ENCODE measurements around the gene H1-8.
"Not testable (repeated sequence)": the region's sequence is repeated elsewhere in the genome, so short reads cannot be mapped to it uniquely, and the experiment has no call there.

H1-8 gene

GRCh38 chr3:129536804-129537203 lies 6.2 kb upstream of the H1-8 start:
- TF ChIP-seq CTCF (IDR thresholded peaks at IDR 0.05; ENCODE audit: unreplicated experiment in 3 of 3): no peak
- Mint-ChIP-seq H3K27me3 (ENCODE audit: low read depth) (peaks cover 7% of the 10 kb centered on the region), H3K4me3 (no peak overlapping the region), H3K9me3 (no peaks in the 10 kb centered on the region), H3K36me3 (ENCODE audit: low read depth) (no peaks in the 10 kb centered on the region), H3K27ac (no peak overlapping the region), H3K4me1 (peaks cover 21% of the 10 kb centered on the region)

- TF ChIP-seq CTCF (IDR thresholded peaks at IDR 0.05; ENCODE audit: unreplicated experiment in 3 of 3): no peak
- Mint-ChIP-seq H3K4me1 (peaks cover 21% of the 10 kb centered on the region), H3K36me3 (ENCODE audit: low read depth) (no peaks in the 10 kb centered on the region), H3K4me3 (no peak overlapping the region), H3K27ac (peak overlapping the region; percentile 12 to 65 (median 26)), H3K27me3 (ENCODE audit: low read depth) (peaks cover 7% of the 10 kb centered on the region), H3K9me3 (no peaks in the 10 kb centered on the region)
These were observed 3.8 kb upstream of the H1-8 start for GRCh38 chr3:129539206-129539605.

GRCh38 chr3:129540776-129541516 lies 2.0 kb upstream of the H1-8 start:
- Mint-ChIP-seq H3K36me3 (ENCODE audit: low read depth) (no peaks in the 10 kb centered on the region), H3K4me1 (peaks cover 14% of the 10 kb centered on the region), H3K27me3 (ENCODE audit: low read depth) (peaks cover 4% of the 10 kb centered on the region), H3K4me3 (no peak overlapping the region), H3K9me3 (no peaks in the 10 kb centered on the region), H3K27ac (no peak overlapping the region)
- TF ChIP-seq CTCF (IDR thresholded peaks at IDR 0.05; ENCODE audit: unreplicated experiment in 3 of 3): no peak

- Mint-ChIP-seq H3K4me1 (peaks cover 14% of the 10 kb centered on the region), H3K27me3 (ENCODE audit: low read depth) (peaks cover 4% of the 10 kb centered on the region), H3K9me3 (no peaks in the 10 kb centered on the region), H3K36me3 (ENCODE audit: low read depth) (no peaks in the 10 kb centered on the region), H3K27ac (no peak overlapping the region), H3K4me3 (no peak overlapping the region)
- TF ChIP-seq CTCF (IDR thresholded peaks at IDR 0.05; ENCODE audit: unreplicated experiment in 3 of 3): no peak
These were observed 228 bp upstream of the H1-8 start for GRCh38 chr3:129542747-129543146.

DNA sequence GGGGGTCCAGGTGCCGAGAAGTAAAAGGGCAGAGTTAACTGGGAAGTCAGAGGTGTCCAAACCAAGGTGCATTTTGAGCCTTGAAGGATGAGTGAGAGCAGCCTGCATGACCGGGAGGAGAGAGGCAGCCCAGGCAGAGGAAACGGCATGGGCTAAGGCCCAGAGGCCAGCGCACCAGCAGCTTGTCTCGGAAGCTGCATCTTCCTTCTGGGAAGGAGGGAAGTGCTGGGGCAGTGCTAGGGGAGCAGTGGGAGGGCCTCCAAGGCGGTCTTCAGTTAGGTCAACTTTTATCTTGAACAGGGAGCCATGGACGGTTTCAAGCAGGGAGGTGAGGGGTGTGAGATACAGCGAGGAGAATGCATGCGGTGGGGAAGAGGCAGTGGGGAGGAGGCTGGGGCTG lies 1.0 kb downstream of the H1-8 start:
- Mint-ChIP-seq H3K27ac (no peak overlapping the region), H3K4me3 (no peak overlapping the region), H3K4me1 (peaks cover 12% of the 10 kb centered on the region), H3K36me3 (ENCODE audit: low read depth) (no peaks in the 10 kb centered on the region), H3K9me3 (no peaks in the 10 kb centered on the region), H3K27me3 (ENCODE audit: low read depth) (no peaks in the 10 kb centered on the region)
- TF ChIP-seq CTCF (IDR thresholded peaks at IDR 0.05; ENCODE audit: unreplicated experiment in 3 of 3): no peak

DNA sequence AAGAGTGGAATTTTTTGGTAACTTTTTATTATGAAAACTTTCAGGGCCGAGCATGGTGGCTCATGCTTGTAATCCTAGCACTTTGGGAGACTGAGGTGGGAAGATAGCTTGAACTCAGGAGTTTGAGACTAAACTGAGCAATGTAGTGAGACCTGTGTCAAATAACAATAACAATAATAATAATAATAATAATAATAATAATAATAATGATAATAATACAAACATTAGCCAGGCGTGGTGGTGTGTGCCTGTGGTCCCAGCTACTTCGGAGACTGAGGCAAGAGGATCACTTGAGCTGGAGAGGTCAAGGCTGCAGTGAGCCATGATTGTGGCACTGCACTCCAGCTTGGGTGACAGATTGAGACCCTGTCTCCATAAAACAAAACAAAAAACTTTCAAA lies 3.0 kb downstream of the H1-8 start:
- not testable (repeated sequence) for H3K27me3 Mint-ChIP-seq (ENCODE audit: low read depth); H3K27ac Mint-ChIP-seq; H3K9me3 Mint-ChIP-seq; H3K4me3 Mint-ChIP-seq; H3K4me1 Mint-ChIP-seq; H3K36me3 Mint-ChIP-seq (ENCODE audit: low read depth)

Measured in nephron (organoid).